Hematopoietic multipotent progenitor cell (in vitro differentiated cells): ENCODE measurements around the gene KCND2. TPM values are rescaled to one million over a fixed set of nuclear protein-coding genes. Genes with fewer than 3 reads are reported as not detected.
"Not testable (repeated sequence)": the region's sequence is repeated elsewhere in the genome, so short reads cannot be mapped to it uniquely, and the experiment has no call there.

Experiments
- DNase-seq, 3 donors: peaks; one replicate each; pipeline ENCODE4 v3.0.0-alpha.2; 2011 to 2015; ENCODE audit warnings: low read depth in 2 of 3, low spot score in 2 of 3
- total RNA-seq: library from RNA; depleted of rRNA; stranded (reverse); fragments of >200 nt; gene quantifications from one replicate; pipeline ENCODE4 v1.2.3, GENCODE V29; 2012

KCND2 gene
- under 0.01 TPM for total RNA-seq

DNA sequence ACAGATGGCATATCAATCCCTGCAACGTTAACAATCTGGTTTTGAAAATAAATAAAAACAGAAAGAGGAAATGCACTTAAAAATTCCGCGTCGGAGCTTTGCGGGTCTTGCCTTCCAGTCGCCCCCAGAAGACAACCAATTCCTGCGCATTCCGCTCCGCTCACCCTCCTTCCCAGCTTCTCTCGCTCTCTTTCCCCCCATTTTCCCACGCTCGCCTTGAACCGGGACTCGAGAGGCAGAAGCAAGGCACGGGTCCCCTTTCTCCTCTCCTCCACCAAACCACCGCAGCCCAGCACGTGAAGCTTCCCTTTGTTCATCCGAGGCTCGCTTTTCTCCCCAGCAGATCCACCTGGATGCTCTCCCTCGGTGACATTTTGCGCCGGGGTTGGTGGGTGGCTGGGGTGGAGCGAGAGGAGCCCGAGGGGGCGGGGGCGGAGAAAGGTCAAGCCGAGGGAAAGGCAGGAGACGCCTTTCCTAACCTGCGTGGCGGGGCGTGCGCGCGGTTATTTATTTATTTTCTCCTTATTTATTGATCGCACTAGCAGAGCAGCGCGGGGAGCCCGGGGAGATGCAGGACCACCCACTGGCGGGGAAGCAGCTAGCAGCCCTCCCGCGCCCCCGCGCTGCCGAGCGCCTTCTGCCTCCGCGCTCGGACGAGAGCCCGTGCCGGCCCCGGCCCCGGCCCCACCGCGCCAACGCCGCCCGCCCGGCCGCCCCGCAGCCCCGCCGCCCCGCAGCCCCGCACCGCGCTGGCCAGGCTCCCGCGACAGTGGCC lies at the start of gene KCND2:
KCND2 (plus strand) TSS at position 475 of the 775 bp plus-strand sequence.
- DNase-seq, result peak in 2 of 3 donors; percentile 2 to 3

DNA sequence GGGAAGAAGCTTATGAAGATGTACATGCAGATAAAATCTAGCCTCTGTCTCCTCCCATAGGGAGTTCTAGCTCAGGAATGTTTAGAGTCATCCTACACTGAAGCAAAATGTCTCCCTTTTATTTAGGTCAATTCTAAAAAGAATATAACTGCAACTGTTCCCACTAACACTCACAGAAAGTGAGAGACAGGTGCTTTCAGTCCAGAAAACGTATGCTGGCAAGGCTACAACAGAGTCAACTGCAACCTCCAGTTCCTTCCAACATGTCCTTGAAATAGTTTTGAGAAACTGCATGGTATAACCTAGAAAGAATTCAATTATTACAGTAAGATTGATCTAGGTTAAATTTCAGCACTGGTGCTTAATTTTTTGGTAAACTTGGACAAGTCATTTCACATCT lies 46.8 kb upstream of the KCND2 start:
- DNase-seq, result no peak

DNA sequence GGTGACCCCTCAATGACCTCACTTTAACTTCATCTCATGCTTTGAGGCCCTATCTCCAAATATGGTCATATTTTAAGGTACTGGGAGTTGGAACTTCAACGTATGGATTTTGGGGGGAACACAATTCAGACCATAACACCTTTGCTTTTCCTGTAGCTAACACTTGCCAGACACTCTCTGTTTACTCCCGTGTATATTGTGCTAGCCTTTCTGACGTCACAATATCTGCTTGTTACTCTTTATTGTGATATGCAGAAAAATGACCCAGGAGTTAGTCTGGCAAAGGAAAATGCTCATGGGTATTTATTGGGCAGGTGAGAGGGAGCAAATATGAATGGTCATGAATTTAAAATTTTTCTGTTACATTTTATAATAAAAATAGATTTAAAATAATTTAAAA lies 45.7 kb upstream of the KCND2 start:
- DNase-seq, result no peak

DNA sequence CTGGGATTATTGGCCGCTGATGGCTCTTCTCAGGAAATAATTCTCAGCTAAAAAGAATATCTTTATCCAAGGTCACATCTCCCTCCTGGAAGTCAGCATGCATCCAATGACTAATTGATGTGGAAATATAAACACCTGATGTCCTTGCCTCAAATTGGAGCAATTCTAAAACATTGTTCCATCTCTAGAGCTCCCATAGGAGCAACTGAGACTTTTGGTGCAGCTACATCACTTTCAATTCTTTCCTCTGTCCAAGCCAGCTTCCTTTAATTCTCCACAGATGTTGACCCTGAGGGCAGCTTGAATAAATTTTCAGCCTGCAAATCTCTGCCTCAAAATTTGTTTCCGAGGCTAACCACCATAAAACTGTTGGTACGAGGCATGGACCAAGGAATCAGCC lies 43.9 kb upstream of the KCND2 start:
- no peak for DNase-seq

DNA sequence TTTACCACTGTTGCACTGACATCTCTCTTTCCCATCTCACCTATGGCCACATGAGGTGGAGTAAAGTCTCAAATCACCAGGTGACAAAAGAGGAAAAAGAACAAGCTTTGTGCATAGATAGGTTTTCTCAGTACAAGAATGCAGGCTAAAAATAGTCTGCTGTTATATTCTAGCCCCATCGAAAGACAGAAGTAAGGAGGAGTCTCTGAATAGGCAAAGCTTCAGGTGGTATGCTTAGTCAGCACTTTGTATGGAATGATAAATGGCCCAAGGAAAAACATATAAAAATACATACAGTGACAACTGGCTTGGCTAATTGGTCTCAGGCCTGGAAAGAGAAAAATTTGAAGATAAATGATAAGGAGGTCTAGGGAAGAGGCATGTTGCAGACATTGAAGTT lies 39.6 kb upstream of the KCND2 start:
- DNase-seq, result no peak

DNA sequence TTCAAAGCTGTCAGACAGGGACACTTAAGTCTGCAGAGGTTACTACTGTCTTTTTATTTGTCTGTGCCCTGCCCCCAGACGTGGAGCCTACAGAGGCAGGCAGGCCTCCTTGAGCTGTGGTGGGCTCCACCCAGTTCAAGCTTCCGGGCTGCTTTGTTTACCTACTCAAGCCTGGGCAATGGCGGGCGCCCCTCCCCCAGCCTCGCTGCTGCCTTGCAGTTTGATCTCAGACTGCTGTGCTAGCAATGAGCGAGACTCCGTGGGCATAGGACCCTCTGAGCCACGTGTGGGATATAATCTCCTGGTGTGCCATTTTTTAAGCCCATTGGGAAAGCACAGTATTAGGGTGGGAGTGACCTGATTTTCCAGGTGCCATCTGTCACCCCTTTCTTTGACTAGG lies 32.6 kb upstream of the KCND2 start:
- not testable (repeated sequence) for DNase-seq

DNA sequence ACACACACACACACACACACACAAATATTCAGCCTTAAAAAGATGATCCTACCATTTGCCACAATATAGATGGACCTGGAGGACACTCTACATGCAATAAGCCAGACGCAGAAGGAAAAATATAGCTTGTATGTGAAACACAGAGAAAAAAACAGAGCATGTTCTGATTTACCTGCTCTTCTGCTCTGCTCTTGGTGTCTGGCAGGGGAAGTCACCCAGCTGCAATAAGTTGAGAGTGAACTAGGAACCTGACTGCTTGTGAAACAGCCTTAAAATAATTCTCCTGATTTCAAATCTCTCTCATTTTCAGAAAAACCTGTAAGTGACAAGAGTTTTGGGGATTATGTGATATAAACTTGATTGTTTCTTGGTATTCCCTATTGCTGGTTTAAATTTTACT lies 31.0 kb upstream of the KCND2 start:
- DNase-seq, result no peak

DNA sequence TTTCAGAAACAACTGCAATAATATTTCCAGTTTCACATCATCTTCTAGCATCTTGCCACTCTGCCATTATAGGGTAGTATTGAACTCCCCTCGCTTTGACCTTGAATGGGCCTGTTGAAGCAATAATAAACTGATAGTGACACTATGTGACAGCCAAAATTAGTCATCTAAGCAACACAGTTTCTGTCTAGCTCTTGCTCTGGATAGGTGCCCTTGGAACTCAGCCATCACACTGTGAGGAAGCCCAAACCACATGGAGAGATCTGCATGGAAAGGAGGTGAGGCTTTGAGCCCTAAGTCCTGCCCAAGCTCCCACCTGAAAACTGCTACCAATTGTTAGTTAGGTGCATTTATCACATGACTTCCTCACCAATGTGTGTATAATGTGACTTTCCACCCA lies 18.1 kb upstream of the KCND2 start:
- DNase-seq, result no peak

DNA sequence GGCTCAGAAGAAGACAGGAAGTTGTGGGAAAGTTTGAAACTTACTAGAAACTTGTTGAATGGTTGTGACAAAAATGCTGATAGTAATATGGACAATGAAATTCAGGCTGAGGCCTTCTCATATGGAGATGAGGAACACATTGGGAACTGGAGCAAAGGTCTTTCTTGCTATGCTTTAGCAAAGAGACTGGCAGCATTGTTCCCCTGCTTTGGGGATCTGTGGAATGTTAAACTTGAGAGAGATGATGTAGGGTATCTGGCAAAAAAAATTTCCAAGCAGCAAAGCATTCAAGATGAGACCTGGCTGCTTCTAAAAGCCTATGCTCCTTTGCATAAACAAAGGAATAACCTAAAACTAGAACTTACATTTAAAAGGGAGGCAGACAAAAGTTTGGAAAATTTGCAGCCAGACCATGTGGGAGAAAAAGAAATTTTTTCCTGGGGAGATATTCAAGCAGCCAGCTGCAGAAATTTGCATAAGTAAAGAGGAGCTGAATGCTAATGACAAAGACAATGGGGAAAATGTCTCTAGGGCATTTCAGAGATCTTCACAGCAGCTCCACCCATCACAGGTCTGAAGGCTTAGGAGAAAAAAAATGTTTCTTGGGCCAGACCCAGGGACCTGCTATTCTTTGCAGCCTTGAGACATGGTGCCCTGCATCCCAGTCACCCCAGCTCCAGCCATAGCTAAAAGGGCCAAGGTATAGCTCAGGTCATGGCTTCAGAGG lies 16.5 kb upstream of the KCND2 start:
- DNase-seq, result no peak

DNA sequence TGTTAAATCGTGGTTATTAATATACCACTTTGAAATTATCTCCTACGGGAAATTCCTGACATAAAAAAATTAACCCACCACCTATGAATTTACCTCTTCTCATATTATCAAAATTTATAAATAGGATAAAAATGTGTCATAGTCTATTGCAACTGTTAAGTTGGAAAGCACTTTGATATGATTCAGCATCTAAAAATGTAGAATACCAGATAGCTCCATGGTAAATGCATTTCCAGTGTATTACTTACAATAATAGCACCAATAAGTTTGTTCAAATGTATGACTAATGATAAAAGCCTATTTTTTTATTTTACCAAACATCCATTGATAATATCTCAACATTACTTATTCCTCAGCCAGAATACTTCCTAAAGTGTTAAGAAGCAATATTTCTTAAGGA lies 13.6 kb upstream of the KCND2 start:
- no peak for DNase-seq

DNA sequence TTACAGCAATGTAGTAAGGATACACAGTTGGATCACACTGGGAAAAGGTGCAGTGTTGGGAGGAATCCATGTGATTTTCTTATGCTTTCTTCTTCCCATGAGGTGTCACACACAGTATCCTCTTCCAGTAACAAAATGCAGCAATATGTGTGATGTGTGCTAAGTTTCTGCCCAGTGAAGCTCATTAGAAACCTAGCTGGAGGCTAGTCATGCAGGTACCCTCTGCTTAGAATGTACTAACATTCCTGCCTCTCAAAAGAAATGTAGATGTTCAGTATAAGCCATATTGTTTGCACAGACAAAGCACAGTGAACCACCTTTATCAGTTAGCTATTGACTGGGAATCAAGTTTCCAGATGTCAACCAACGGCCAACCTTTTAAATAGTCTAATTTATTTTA lies 12.9 kb upstream of the KCND2 start:
- DNase-seq, result no peak

DNA sequence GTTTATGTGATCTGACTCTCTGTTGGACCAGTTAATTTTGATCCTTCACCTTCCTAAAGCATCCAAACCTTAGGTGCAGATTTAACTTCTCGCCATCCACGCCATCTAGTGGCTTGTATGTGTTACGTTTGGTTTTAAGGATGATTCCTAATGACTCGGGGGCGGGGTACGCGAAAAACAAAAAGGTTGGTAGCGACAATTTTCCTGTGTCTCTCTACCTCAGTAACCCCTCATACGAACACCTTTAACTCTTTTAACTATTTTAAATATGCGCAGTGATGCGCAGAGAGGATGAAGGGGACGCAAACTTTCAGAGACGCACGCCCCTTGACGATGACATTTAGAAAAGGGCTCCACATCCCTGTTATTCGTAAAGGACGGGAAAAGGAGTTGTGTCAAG lies 714 bp upstream of the KCND2 start:
- DNase-seq, result peak in 2 of 3 donors; percentile 18 to 50

DNA sequence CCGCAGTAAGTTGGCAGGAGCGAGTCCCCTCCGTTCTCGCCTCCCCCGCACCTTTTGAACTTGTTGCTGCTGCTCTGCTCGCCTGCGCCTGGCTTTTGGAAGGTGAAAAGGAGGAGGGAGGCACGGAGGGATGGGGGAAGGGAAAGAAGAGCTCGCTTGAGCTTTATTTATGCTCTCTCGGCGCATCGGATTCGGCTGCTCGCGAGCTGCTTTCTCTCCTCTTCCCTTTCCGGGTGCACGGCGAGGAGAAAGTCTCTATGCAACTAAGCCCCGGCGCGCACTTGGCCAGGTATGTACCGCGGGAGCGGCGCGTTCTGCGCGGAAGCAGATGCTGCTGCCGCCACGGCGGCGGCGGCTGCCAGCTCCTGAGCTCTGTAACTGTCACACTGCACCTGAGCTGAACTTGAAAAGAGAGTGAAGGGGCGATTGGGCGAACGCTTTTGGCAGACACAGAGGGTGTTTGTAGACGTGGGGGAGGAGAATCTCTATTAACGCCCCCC lies 551 bp downstream of the KCND2 start:
- DNase-seq, result peak in 2 of 3 donors; percentile 9 to 29

DNA sequence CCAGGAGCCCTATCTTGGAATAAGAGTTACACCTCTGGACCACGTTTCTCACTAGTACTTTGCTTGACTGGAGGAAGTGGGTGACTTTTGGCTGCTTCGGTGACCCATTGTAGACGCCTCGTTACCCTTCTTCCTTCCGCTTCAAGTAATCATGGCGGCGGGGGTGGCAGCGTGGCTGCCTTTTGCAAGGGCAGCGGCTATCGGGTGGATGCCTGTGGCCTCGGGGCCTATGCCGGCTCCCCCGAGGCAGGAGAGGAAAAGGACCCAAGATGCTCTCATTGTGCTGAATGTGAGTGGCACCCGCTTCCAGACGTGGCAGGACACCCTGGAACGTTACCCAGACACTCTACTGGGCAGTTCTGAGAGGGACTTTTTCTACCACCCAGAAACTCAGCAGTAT lies 1.5 kb downstream of the KCND2 start:
- no peak for DNase-seq

DNA sequence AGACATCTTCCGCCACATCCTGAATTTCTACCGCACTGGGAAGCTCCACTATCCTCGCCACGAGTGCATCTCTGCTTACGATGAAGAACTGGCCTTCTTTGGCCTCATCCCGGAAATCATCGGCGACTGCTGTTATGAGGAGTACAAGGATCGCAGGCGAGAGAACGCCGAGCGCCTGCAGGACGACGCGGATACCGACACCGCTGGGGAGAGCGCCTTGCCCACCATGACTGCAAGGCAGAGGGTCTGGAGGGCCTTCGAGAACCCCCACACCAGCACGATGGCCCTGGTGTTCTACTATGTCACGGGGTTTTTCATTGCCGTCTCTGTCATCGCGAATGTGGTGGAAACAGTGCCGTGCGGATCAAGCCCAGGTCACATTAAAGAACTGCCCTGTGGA lies 1.9 kb downstream of the KCND2 start:
- DNase-seq, result no peak

DNA sequence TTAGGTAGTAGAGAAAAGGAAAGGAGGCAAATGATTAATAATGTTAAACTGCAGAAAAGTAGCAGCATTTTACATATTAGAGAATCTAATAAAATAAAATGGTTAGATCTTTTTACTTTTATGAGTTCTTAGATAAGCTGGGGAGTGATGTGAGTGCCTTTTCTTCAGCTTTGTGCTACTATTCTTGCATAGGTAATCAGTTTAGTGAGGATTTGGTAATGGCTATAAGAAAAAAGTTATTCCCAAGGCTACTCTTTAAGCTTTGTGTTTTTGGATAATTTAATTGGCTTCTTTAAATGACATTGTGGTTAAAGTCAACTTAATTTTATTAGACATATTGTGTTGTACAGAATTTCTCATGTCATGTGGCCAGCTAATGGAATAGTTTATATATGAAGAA lies 3.7 kb downstream of the KCND2 start:
- DNase-seq, result no peak

DNA sequence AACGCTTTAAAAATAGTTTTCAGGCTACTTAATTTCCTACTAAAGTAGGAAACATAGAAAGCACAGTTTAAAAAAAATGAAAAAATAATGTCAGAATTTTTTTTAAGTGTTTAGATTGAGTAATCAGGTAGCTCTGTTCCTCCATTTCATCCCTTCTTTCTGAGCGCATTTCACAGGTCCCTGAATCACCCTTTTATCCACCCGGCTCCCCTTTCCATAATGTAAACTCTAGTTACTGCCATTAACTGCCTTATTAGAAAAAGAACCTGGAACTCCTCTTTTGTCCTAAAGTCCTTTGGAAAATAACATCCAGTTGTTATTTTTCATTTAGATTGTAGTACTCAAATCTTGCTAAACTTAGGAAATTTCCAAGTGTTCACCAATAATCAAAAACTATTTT lies 5.8 kb downstream of the KCND2 start:
- DNase-seq, result no peak

DNA sequence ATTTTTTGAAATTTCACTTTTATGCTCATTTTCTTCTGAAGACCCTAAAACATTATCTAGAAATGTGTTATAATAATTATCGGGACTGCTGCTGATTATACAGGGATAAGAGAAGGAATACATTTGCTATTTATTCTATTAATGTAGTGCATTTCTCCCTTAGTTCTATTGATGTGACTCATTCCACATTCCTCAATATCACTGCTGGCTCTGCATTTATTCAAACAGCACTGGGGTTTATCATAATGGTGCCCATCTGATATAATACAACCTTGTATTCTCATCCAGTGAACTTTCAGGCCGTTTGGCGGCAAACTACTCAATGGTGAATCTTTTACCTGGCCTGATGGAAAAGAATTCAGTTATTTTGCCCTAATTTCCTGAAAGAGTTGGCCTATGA lies 7.8 kb downstream of the KCND2 start:
- no peak for DNase-seq

DNA sequence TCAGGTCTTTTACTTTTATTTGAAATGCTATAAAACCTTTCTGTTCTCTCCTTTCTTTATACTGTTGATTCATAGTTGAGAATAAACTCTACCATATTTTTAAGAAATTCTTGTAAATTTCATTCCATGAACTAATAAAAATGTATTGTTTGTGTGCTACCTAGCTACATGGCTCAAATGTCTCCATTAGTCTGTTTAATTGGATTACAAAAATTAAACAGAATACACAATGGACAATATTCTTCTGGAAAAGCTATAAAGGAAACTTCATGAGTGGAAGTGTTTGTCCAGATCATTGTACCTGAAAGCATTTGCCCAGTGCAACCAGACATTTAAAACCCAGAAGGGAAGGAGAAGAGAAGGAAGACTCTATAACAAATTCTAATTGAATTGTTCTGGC lies 20.1 kb downstream of the KCND2 start:
- no peak for DNase-seq

DNA sequence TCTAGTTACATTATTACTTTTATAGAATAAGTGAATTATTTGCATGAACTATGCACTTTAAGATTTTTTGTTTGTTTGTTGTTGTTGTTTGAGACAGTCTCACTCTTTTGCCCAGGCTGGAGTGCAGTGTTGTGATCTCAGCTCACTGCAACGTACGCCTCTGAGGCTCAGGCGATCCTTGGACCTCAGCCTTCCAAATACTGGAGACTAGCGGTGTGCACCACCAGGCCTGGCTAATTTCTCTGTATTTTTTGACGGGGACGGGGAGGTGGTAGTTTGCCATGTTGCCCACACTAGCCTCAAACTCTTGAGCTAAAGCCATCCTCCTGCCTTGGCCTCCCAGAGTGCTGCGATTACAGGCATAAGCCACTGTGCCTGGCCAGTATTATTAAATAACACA lies 29.2 kb downstream of the KCND2 start:
- no peak for DNase-seq

DNA sequence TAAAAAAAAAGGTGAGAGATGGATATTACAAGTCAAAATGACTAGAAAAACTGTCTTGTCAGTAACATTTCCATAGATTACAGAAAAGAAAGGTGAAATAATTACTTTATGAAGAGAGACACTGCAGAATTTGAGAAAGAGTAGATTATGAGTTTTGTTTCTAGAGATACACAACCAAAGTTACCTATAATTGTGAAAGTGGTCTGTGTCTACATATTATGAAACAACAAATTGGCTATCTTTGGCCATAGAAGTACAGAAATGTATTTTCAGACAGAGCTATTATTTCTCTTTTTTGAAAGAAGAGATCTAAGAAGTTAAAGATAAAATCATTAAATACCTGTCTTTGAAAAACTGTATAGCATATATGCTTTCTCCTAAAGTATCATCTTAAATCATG lies 30.1 kb downstream of the KCND2 start:
- no peak for DNase-seq

DNA sequence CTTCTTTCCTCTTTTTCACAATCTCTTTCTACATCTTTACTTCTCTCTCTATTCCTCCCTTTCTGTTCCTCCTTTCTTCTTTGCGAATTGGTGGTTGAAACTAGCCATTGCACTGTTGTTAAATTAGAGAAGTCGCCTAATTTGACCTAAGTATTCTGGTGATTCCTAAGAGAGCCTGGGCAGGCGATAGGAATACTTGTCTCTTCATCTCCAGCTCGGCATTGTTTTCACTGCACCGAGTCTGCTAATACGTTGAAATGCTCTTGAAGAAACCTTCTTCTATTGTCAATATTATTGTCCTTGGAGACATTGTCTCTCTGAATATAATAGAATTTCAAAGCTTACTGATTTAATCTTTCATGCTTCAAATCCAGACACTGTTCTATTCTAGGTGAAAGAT lies 31.7 kb downstream of the KCND2 start:
- no peak for DNase-seq
